Measurements from ENCODE around the gene TTYH1. TPM values are rescaled to one million over a fixed set of nuclear protein-coding genes. Genes with fewer than 3 reads are reported as not detected.

The TTYH1 gene
- total and polyA plus RNA-seq, 9 of the 15 experiments (the other 6 are each of a cell fraction or from before 2014, with no cell fraction given): 0.08 TPM; not detected in 8

GRCh38 chr19:54373781-54374631 lies 41.3 kb upstream of the TTYH1 start (continued):
- TF ChIP-seq MAZ (CRISPR knock-in tag; conservative IDR thresholded peaks at IDR 0.05 in 1 of 2, IDR thresholded peaks at IDR 0.05 in 1 of 2) (0 out of 4 replicates have a peak, but pooled peaks of 1 of the 2 experiments have one; percentile 21), EWSR1 (IDR thresholded peaks at IDR 0.05; ENCODE audit: borderline replicate concordance, low read depth, partially characterized antibody) (no peak), ELF1 (tag; IDR thresholded peaks at IDR 0.05) (no peak), AFF1 (IDR thresholded peaks at IDR 0.05; ENCODE audit: low read depth in 1 of 2, partially characterized antibody in 2 of 2) (no peak), E4F1 (CRISPR knock-in tag; IDR thresholded peaks at IDR 0.05; ENCODE audit: borderline replicate concordance) (no peak), RBM17 (IDR thresholded peaks at IDR 0.05; ENCODE audit: borderline replicate concordance, low read depth, low read length) (no peak), ZNF277 (CRISPR knock-in tag; IDR thresholded peaks at IDR 0.05; ENCODE audit: borderline replicate concordance) (no peak), HDAC6 (IDR thresholded peaks at IDR 0.05; ENCODE audit: low read depth, low read length) (no peak), ZNF165 (CRISPR knock-in tag; IDR thresholded peaks at IDR 0.05; ENCODE audit: borderline replicate concordance) (0 out of 2 replicates have a peak, but pooled peaks have one; percentile 25), KAT8 (IDR thresholded peaks at IDR 0.05; ENCODE audit: low read depth) (no peak), XRCC3 (IDR thresholded peaks at IDR 0.05) (no peak), XRCC5 (IDR thresholded peaks at IDR 0.05; ENCODE audit: low read depth, low read length) (no peak)
- TF ChIP-seq, protein P1, sequence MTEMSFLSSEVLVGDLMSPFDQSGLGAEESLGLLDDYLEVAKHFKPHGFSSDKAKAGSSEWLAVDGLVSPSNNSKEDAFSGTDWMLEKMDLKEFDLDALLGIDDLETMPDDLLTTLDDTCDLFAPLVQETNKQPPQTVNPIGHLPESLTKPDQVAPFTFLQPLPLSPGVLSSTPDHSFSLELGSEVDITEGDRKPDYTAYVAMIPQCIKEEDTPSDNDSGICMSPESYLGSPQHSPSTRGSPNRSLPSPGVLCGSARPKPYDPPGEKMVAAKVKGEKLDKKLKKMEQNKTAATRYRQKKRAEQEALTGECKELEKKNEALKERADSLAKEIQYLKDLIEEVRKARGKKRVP (CRISPR knock-in tag; IDR thresholded peaks at IDR 0.05): 0 out of 2 replicates have a peak, but pooled peaks have one; percentile 38
- TF ChIP-seq, protein P2, sequence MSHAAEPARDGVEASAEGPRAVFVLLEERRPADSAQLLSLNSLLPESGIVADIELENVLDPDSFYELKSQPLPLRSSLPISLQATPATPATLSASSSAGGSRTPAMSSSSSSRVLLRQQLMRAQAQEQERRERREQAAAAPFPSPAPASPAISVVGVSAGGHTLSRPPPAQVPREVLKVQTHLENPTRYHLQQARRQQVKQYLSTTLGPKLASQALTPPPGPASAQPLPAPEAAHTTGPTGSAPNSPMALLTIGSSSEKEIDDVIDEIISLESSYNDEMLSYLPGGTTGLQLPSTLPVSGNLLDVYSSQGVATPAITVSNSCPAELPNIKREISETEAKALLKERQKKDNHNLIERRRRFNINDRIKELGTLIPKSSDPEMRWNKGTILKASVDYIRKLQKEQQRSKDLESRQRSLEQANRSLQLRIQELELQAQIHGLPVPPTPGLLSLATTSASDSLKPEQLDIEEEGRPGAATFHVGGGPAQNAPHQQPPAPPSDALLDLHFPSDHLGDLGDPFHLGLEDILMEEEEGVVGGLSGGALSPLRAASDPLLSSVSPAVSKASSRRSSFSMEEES (CRISPR knock-in tag; IDR thresholded peaks at IDR 0.05): no peak

All from K562 (cell line).